ENCODE measurements around the gene RABEP1. TPM values are rescaled to one million over a fixed set of nuclear protein-coding genes. Genes with fewer than 3 reads are reported as not detected.

The RABEP1 gene
- total RNA-seq, 2 donors from 2014 or later, result 32.2 to 32.8 TPM

DNA sequence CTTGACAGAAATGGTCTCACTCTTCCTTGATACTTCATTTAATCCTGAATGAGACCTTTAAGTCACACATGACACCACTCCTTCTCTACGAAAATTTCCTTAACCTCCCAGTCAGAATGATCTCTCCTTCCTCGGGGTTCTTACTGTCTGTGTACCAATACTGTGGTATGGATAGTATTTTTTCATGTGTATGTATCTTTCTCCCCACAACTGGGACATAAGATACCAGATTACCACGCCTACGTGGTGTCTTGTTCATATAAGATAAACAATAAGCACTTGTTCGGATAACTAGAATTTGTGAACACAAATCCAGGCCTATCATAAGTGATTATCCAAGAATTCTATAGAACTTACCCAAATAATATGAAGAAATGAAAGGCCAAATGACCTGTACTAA lies 126.1 kb downstream of the RABEP1 start:
- no peaks in the 10 kb centered on the region for H3K9me3 Mint-ChIP-seq

DNA sequence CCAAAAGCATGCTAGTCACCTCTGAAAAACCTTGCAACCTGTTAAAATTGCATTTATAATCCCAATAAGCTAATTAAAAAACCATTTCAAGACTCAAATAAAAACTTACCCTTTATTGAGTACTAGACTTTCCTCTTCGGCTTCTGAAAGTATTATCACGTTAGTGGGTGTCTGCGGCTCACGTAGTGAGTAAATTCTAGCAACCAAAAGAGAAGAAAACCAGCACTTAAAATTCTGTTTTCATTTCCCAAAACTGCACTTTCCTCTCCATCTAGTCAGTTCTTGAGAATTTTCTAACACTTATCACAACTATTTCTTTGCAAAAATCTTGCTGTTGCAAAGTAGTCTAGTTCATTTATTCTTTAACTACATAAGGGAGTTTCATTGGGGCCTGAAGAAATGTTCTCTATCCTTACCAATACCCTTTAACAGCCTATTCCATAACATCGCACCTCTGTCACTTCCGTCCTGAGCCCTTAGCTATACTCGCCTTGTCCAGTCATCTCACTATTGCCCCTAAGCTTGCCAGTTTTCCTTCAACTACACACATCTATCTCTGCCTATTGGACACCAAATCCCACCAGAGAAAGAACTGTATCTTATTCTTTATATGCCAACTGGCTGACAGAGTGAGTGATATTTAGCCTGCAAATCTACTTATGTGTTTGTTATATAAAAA lies 128.6 kb downstream of the RABEP1 start:
- Mint-ChIP-seq H3K27ac (no peak overlapping the region), H3K4me3 (no peak overlapping the region), H3K27me3 (ENCODE audit: insufficient read depth) (no peaks in the 10 kb centered on the region), H3K4me1 (no peaks in the 10 kb centered on the region), H3K9me3 (no peaks in the 10 kb centered on the region), H3K36me3 (ENCODE audit: low read depth) (peaks cover 38% of the 10 kb centered on the region)
- Histone ChIP-seq H3K9me3 (ENCODE audit: control insufficient read depth, low read length) (no peaks in the 10 kb centered on the region), H3K4me1 (ENCODE audit: control insufficient read depth, insufficient read depth, low read length) (no peaks in the 10 kb centered on the region), H3K27ac (ENCODE audit: low read depth, low read length) (no peak overlapping the region), H3K4me3 (ENCODE audit: low read length) (no peak overlapping the region), H3K9ac (ENCODE audit: extremely low read depth, low read length, poor library complexity, severe bottlenecking) (no peak overlapping the region), H3K36me3 (ENCODE audit: control insufficient read depth, insufficient read depth, low read length) (peaks cover 92% of the 10 kb centered on the region), H3K27me3 (ENCODE audit: control insufficient read depth, insufficient read depth, low read length, poor library complexity, severe bottlenecking) (no peaks in the 10 kb centered on the region)
- DNase-seq, result no peak
- TF ChIP-seq, protein P1, sequence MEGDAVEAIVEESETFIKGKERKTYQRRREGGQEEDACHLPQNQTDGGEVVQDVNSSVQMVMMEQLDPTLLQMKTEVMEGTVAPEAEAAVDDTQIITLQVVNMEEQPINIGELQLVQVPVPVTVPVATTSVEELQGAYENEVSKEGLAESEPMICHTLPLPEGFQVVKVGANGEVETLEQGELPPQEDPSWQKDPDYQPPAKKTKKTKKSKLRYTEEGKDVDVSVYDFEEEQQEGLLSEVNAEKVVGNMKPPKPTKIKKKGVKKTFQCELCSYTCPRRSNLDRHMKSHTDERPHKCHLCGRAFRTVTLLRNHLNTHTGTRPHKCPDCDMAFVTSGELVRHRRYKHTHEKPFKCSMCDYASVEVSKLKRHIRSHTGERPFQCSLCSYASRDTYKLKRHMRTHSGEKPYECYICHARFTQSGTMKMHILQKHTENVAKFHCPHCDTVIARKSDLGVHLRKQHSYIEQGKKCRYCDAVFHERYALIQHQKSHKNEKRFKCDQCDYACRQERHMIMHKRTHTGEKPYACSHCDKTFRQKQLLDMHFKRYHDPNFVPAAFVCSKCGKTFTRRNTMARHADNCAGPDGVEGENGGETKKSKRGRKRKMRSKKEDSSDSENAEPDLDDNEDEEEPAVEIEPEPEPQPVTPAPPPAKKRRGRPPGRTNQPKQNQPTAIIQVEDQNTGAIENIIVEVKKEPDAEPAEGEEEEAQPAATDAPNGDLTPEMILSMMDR (conservative IDR thresholded peaks at IDR 0.05), result no peak
- WGBS, 2 experiments (ENCODE audit: insufficient coverage in 1 of 2, insufficient read length in 1 of 2), result 91 to 93% methylated on average over 5 to 7 of the region's 7 CpGs

More for the DNA sequence above, 126.1 kb downstream of the RABEP1 start:
- TF ChIP-seq, protein P1 (conservative IDR thresholded peaks at IDR 0.05), result no peak
- Histone ChIP-seq H3K27me3 (ENCODE audit: control insufficient read depth, insufficient read depth, low read length, poor library complexity, severe bottlenecking) (no peaks in the 10 kb centered on the region), H3K4me3 (ENCODE audit: low read length) (no peak overlapping the region), H3K9ac (ENCODE audit: extremely low read depth, low read length, poor library complexity, severe bottlenecking) (no peak overlapping the region), H3K9me3 (ENCODE audit: control insufficient read depth, low read length) (no peaks in the 10 kb centered on the region), H3K4me1 (ENCODE audit: control insufficient read depth, insufficient read depth, low read length) (no peaks in the 10 kb centered on the region), H3K27ac (ENCODE audit: low read depth, low read length) (no peak overlapping the region), H3K36me3 (ENCODE audit: control insufficient read depth, insufficient read depth, low read length) (peaks cover 90% of the 10 kb centered on the region)
- H3K4me3 Mint-ChIP-seq, result no peak overlapping the region
- 67 to 72% methylated on average over 3 to 5 of the region's 5 CpGs for WGBS, 2 experiments (ENCODE audit: insufficient coverage in 1 of 2, insufficient read length in 1 of 2)
- H3K36me3 Mint-ChIP-seq (ENCODE audit: low read depth), result peaks cover 41% of the 10 kb centered on the region
- H3K27ac Mint-ChIP-seq, result no peak overlapping the region
- H3K27me3 Mint-ChIP-seq (ENCODE audit: insufficient read depth), result no peaks in the 10 kb centered on the region
- no peak for DNase-seq
- H3K4me1 Mint-ChIP-seq, result no peaks in the 10 kb centered on the region

DNA sequence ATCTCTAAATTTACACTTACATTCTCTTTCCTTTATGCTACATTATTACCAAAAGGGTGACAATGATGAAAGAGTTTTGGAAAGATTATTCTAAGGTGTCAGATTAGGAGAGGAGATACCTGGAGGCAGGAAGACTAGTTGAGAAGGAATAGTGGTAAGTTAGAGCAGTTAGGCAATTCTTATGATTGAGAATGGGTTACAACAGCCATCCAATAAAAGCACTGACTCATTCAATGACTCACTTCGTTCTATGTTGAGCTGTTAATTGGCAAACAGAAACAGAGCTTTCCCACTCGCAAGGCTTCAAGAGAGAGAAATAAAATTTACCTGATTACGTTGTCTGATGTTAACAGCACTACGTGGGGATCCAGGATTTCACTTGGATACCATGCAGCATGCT lies 131.6 kb downstream of the RABEP1 start:
- Mint-ChIP-seq H3K4me3 (no peak overlapping the region), H3K27me3 (ENCODE audit: insufficient read depth) (no peaks in the 10 kb centered on the region)
- H3K9ac ChIP-seq (ENCODE audit: extremely low read depth, low read length, poor library complexity, severe bottlenecking), result no peak overlapping the region

More for the DNA sequence above, 131.6 kb downstream of the RABEP1 start:
- Histone ChIP-seq H3K4me3 (ENCODE audit: low read length) (no peak overlapping the region), H3K36me3 (ENCODE audit: control insufficient read depth, insufficient read depth, low read length) (peaks cover 70% of the 10 kb centered on the region), H3K4me1 (ENCODE audit: control insufficient read depth, insufficient read depth, low read length) (no peaks in the 10 kb centered on the region), H3K27me3 (ENCODE audit: control insufficient read depth, insufficient read depth, low read length, poor library complexity, severe bottlenecking) (no peaks in the 10 kb centered on the region), H3K9me3 (ENCODE audit: control insufficient read depth, low read length) (no peaks in the 10 kb centered on the region), H3K27ac (ENCODE audit: low read depth, low read length) (no peak overlapping the region)
- WGBS, 2 experiments (ENCODE audit: insufficient coverage in 1 of 2, insufficient read length in 1 of 2), result 91 to 93% methylated on average over 4 of the region's 4 CpGs
- no peak for DNase-seq
- peak overlapping the region; percentile 44 for H3K27ac Mint-ChIP-seq
- TF ChIP-seq, protein P1 (conservative IDR thresholded peaks at IDR 0.05), result no peak
- H3K4me1 Mint-ChIP-seq, result peaks cover 4% of the 10 kb centered on the region
- no peaks in the 10 kb centered on the region for H3K9me3 Mint-ChIP-seq
- H3K36me3 Mint-ChIP-seq (ENCODE audit: low read depth), result peaks cover 41% of the 10 kb centered on the region
